NCI-H748 (cell line): Measurements from ENCODE around the gene STARD3.

Source experiments
- DNase-seq: peaks from one replicate; lab custom pipeline; 2025; ENCODE audit not compliant: unreplicated experiment; lab: John Stamatoyannopoulos, UW

The STARD3 gene

GRCh38 chr17:39669897-39670735 lies 33.2 kb downstream of the STARD3 start:
- DNase-seq: no peak

- DNase-seq: no peak
These were observed 33.8 kb downstream of the STARD3 start for GRCh38 chr17:39670746-39671145.

DNA sequence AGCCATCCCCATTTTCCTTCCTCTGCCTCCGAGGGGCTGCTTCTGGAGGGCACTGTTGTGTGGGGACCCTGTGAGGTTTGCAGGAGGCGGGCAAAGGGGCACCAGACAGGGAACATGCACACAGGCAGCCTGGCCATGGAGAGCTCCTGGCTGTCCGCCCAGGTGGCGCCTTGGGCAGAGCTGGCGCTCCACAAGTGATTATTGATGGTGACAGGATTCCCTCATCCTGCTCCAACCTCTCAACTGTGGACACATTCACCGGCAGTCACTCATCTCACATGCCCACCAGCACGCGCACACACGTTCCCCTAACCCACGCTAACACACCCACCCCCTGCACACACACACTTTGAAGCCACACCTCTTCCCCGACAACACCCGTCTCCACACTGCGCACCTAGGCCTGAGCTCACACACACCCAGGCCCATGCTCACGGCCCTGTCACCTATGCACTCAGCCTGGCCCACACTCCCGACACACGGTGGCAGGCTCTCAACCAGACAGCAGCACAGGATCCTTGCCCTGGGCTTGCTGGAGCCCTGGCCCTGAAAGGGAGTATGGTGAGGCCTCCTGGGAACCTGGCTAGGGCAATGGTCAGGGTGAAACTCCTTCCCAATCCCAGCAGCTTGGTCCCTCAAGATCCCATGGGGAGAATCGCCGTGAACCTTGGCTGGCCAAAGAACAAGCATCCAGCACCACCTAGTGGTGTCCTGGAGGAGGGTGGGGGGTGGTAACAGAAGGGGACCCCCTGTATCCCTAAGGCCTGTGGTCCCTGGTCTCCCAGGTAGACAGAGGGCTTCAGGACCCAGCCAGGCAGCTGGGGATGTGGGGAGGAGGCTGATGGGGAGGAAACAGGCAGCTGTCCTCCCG lies 34.9 kb downstream of the STARD3 start:
- peak; percentile 30 for DNase-seq

GRCh38 chr17:39672522-39673334 lies 35.8 kb downstream of the STARD3 start:
- no peak for DNase-seq

DNA sequence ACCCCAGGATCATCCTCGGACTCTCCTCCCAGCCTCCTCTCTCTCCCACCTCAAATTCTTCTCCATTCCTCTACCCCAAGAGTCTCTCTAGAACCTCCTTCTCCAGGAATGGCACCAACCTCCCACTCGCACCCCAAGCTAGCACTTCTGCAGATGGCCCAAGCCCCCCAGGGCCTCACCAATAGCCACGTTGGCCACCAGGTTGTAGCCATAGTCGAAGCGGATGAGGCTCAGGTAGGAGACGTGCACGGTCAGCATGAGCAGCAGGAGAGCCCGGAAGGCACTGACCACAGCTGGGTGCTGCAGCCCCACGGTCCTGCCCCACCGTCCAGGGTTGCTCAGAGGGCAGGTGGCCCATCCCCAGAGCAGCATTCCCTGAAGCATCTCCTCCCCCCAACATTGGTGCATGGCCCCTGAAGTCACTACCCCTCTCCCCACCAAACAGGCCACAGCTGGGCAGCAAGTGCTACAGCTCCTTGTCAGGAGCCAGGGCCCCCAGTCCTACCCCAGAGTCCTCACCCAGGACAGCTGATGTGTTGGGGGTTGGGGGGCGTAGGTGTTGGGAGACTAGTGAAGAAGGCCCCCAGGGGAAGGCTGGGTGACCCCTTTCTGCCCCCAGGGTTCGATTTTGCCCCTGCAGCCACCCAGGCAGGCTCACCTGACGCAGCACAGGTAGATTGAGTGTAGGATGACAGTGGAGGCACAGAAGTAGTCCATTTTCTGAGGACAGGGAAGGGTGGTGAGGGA lies 36.6 kb downstream of the STARD3 start:
- DNase-seq: no peak

GRCh38 chr17:39674179-39674578 lies 37.2 kb downstream of the STARD3 start:
- DNase-seq: no peak

- DNase-seq: no peak
These were observed 37.9 kb downstream of the STARD3 start for GRCh38 chr17:39674702-39675389.

DNA sequence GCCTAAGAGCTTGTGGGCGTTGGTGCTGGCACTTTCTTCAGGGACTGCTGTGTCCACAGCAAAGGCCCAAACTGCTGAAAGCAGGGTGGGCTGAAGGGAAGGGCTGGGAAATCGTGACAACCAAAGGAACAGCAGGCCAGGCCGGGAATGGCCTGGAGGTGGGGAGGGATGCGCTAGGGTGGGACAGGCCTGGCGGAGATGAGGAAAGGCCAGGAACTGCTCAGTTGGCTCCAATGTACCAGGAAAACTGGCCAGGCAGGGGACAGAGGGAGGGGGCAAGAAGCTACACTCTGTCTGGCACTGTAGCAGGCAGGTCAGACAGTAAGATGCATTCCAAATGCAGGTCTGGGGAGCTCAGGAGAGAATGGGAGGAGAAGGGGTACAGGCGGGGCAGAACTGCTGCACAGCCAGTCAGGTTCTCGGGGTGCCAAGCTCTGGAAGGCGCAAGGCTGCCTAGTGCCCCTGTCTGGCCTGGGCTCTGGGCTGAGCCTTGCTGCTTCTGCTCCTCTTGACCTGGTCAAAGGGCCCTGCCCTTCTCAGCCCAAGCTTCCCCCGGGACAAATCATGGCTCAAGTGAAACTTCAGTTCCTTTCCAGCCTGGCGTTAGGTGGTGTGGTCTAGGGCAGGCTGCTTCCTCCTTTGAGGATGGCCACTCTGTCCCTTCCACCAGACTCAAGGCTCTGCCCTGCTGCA lies 38.6 kb downstream of the STARD3 start:
- no peak for DNase-seq

GRCh38 chr17:39676198-39676819 lies 39.4 kb downstream of the STARD3 start:
- no peak for DNase-seq

- no peak for DNase-seq
These were observed 40.1 kb downstream of the STARD3 start for GRCh38 chr17:39677072-39677471.

DNA sequence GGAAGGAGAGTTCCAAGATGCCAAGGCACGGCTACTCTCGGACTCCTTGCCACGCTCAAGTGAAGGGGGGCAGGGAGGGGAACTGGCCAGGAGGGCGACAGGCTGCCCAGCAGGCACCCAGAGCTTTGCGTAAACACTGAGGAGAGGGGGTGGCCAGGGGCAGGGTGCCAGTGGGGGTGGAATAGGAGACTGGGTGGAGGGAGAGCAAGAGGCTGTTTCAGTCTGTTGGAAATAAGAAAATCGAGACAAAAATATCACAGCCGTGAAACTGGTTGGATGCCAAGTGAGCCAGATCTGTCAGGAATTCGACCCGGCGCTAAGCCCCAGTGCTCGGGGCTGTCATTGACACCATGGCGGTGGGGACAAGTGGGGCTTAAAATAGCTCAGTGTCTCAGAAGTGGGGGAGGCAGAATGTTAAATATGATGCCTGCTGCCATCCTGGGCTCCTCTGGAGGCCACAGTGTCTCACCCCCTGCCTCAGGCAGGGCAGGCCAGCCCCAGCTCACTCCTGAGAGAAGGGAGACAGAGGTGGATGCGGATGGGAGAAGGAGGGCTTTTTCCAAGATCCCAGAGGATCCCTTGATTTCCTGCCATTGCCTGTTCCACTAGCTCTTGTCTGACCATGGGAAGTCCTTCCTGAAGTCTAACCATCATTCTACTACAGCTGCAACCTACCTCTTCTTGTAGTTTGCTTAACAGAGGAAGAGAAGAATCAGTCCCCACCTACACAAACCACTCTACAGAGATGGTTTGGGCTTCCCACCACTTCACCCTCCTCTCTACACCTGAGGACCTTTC lies 40.8 kb downstream of the STARD3 start:
- DNase-seq: no peak

DNA sequence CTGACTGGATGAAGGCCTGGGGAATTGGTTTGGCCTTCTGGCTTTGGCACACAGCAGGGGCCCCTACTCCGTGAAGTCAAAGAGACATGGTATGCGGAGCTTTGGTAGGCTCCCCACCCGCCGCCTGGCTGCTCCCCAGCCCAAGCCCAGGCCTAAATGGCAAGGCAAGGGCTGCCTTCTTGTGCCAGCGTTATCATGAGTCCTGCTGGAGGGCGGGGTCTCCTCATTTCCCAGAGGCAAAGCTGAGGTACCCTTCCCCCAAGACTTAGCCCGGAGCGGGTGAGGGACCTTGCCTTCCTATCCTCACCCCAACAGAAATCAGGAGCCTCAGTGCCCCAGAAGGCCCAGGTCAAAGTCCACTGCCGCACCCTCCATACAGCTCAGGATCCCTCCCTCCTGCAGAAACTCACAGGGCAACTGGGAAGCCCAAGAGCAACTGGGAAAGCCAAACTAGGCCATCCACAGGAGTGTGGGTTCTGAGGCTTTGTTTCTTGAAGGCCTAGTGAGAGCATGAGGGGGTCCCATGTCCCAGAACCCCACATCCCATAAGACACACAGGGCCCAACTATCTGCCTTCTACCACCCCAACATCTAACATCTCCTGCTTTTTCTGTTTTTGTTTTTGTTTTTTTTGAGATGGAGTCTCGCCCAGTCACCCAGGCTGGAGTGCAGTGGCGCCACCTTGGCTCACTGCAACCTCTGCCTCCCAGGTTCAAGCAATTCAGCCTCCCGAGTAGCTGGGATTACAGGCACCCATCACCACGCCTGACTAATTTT lies 41.6 kb downstream of the STARD3 start:
- no peak for DNase-seq

DNA sequence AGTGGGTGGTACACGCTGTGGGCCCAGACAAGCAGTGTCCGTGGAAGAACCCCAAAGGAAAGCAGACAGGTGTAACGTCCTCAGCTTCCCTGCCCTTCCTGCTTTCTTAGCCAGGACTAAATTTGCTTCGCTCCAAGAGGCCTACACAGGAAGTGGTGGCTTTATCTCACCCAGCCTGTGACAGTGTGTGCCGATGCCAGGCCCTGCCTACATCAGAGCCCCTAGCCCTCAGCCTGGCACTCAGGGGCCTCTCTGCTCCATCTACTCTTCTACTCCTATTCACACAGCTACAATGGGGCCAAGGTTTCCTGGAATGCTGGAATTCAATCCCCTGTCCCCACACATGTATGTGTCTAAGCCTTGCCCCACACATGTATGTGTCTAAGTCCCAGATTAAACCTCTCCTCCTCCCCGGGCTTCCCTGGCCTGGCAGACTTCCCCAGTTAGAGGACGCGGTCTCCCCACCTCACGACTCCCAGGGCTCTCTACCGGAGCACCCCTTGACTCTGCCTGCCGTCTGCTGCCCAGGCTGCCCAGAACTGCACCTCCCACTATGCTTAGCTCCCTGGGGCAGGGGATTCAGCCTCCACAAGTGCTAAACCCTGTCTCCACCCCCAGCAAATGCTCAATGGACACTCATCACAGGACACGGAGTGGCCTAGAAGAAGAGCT lies 42.7 kb downstream of the STARD3 start:
- DNase-seq: no peak

DNA sequence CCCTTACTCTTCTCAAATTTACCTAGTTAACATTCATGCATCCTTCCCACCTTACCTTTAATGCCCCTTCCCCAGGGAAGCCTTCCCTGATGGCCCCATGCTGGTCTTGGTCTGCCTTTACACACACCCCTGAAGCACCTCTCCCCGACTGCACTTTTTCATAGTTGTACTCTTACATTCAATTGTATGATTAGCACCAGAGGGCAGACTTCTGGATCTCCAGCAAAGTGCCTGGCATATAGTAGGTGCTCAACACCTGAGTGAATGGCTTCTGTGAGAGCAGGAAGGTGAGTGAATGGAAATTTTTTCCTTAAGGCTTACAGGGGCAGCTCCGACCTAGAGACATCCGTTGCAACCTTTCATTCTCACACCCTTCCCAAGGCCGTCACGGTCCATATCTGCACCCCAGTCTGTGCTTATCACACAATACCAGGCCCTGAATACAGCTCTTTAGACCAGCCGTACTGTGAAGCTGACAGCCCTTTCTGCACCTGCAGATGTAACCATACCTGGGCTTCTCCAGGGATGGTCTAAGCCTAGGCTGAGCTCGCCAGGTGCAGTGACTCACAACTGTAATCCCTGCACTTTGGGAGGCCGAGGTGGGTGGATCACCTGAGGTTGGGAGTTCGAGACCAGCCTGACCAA lies 46.5 kb downstream of the STARD3 start:
- DNase-seq: no peak

DNA sequence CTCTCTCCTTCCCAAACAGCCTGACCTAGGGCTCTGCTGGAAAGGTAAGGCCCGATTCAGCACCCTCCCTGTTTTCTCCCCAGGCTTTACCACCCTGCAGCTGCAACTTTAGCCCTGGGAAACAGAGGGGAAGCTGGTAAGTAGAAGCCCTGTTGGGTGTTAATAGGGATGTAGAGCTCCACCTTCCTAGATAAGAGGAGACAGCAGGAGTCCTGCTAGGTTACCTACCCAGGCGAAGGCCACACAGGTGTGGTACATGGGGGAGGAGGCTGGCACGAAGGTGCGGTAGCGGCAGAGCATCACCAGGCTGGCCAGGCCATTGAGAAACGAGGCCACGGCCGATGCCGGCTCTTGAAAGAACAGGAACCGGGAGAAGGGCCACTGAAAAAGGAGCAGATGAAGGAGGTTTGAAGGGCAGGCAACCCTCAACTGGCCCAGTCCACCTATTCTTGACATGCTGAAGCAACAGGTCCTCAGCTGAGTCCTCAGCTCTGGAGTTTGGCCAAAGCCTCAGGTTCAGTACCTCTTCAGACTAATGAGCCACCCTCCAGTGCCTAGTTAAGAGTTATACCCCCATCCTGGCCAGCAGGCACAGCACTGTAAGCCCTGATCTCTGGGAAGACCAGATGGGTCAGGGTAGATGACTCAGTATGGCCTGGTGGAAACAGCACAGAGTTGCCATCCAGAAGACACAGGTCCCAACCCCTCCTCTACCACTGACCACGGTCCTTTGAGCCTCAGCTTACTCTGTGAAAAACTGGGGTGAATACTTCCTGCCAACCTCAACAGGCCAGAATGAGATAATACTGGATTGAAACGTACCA lies 47.6 kb downstream of the STARD3 start:
- no peak for DNase-seq
